Fibroblast of lung (primary cell): Measurements from ENCODE around the gene ARHGEF10L. TPM values are rescaled to one million over a fixed set of nuclear protein-coding genes. Genes with fewer than 3 reads are reported as not detected.
A peak's percentile ranks its signal among the peaks of the same experiment; 100 is the strongest.

Experiments used
- DNase-seq, 2 donors: peaks; one replicate each; pipeline versions ENCODE4 v3.0.0 to v3.0.0-alpha.2; 2010; ENCODE audit warnings: low read depth in 2 of 2
- H2AFZ ChIP-seq: 2 replicates; pipeline ENCODE4 v1.5.1; 2012; ENCODE audit warnings: low read length, control low read depth, inconsistent platforms
- H3K27ac ChIP-seq: 2 replicates; pipeline ENCODE4 v1.5.1; 2011; ENCODE audit warnings: low read length, control low read depth; ENCODE audit not compliant: insufficient read depth
- H3K27me3 ChIP-seq: 2 replicates; pipeline ENCODE4 v1.5.1; 2011; ENCODE audit warnings: mild to moderate bottlenecking, low read length; ENCODE audit not compliant: control insufficient read depth, insufficient read depth
- H3K36me3 ChIP-seq: 2 replicates; pipeline ENCODE4 v1.5.1; 2011; ENCODE audit warnings: low read length; ENCODE audit not compliant: control insufficient read depth, insufficient read depth
- H3K4me1 ChIP-seq: 2 replicates; pipeline ENCODE4 v1.5.1; 2011; ENCODE audit warnings: low read length; ENCODE audit not compliant: control insufficient read depth, insufficient read depth; ENCODE audit errors: extremely low read depth
- H3K4me2 ChIP-seq: 2 replicates; pipeline ENCODE4 v1.5.1; 2011; ENCODE audit warnings: low read length, control low read depth; ENCODE audit not compliant: insufficient read depth; ENCODE audit errors: extremely low read depth
- H3K4me3 ChIP-seq, 4 experiments: fragments of 200-600 bp in 1 of 4; sonication (generic) in 1 of 4; replicated peaks in 1 of 4; 2 replicates each; pipeline ENCODE4 v1.5.1; 2011 to 2016; ENCODE audit warnings: low read length in 4 of 4, low read depth in 3 of 4, mild to moderate bottlenecking in 3 of 4, control low read depth in 2 of 4, inconsistent platforms in 1 of 4, mixed read lengths in 1 of 4; ENCODE audit not compliant: insufficient read depth in 1 of 4; ENCODE audit errors: control extremely low read depth in 1 of 4
- H3K79me2 ChIP-seq: 2 replicates; pipeline ENCODE4 v1.5.1; 2012; ENCODE audit warnings: mild to moderate bottlenecking, low read length, inconsistent platforms; ENCODE audit not compliant: control insufficient read depth, insufficient read depth
- H3K9ac ChIP-seq: 2 replicates; pipeline ENCODE4 v1.5.1; 2011; ENCODE audit warnings: mild to moderate bottlenecking, low read length, control low read depth; ENCODE audit not compliant: insufficient read depth
- H3K9me3 ChIP-seq: 2 replicates; pipeline ENCODE4 v1.5.1; 2012; ENCODE audit warnings: low read depth, low read length; ENCODE audit not compliant: control insufficient read depth, insufficient read depth
- H4K20me1 ChIP-seq: 2 replicates; pipeline ENCODE4 v1.5.1; 2011; ENCODE audit warnings: low read length; ENCODE audit not compliant: control insufficient read depth, insufficient read depth; ENCODE audit errors: extremely low read depth
- CTCF ChIP-seq, 2 donors: IDR thresholded peaks in 1 of 2; conservative IDR thresholded peaks in 1 of 2; 1 replicate in 1 of 2; 2 replicates in 1 of 2; pipeline ENCODE4 v1.5.1; 2011 to 2012; ENCODE audit warnings: low read length in 2 of 2, control low read depth in 1 of 2, inconsistent platforms in 1 of 2, low read depth in 1 of 2, mild to moderate bottlenecking in 1 of 2
- EZH2 ChIP-seq: IDR thresholded peaks from 2 replicates; pipeline ENCODE4 v1.5.1; 2012; ENCODE audit warnings: low read length, control low read depth, mild to moderate bottlenecking; ENCODE audit errors: missing control alignments
- polyA plus RNA-seq, 2 donors: library from polyadenylated mRNA; depleted of rRNA in 1 of 2; stranded (reverse) in 1 of 2; unstranded in 1 of 2; fragments of >200 nt; gene quantifications; 2 replicates each; pipeline ENCODE4 v1.2.1, GENCODE V29; 2011 to 2012; ENCODE audit warnings: missing spikeins in 1 of 2
- total RNA-seq: library from RNA; depleted of rRNA; stranded (reverse); fragments of >200 nt; gene quantifications from 2 replicates; pipeline ENCODE4 v1.2.1, GENCODE V29; 2014

ARHGEF10L gene
- total and polyA plus RNA-seq, 2 donors (not counting 1 experiment from before 2014, with no cell fraction given): 11.2 to 24.3 TPM

- Histone ChIP-seq H4K20me1 (no peaks in the 10 kb centered on the region), H3K4me1 (peaks cover 17% of the 10 kb centered on the region), H3K4me3 (no peak overlapping the region), H3K27me3 (no peaks in the 10 kb centered on the region), H3K4me2 (peak overlapping the region; percentile 72), H3K9me3 (no peaks in the 10 kb centered on the region), H3K27ac (peak overlapping the region; percentile 95), H3K9ac (no peak overlapping the region), H3K36me3 (no peaks in the 10 kb centered on the region), H2AFZ (no peak overlapping the region), H3K79me2 (peaks cover 7% of the 10 kb centered on the region)
- no peak for DNase-seq
- no peak for TF ChIP-seq EZH2
- no peak for TF ChIP-seq CTCF (conservative IDR thresholded peaks at IDR 0.05 in 1 of 2, IDR thresholded peaks at IDR 0.05 in 1 of 2; ENCODE audit: low read depth in 1 of 2, low read length in 2 of 2)
Measured at GRCh38 chr1:17570228-17570627, 30.7 kb downstream of the ARHGEF10L start.

GRCh38 chr1:17572264-17572985 lies 32.9 kb downstream of the ARHGEF10L start:
- Histone ChIP-seq H3K9me3 (no peaks in the 10 kb centered on the region), H3K4me1 (peaks cover 17% of the 10 kb centered on the region), H3K9ac (no peak overlapping the region), H4K20me1 (no peaks in the 10 kb centered on the region), H3K27ac (no peak overlapping the region), H2AFZ (no peak overlapping the region), H3K27me3 (no peaks in the 10 kb centered on the region), H3K79me2 (peaks cover 7% of the 10 kb centered on the region), H3K36me3 (no peaks in the 10 kb centered on the region), H3K4me2 (no peak overlapping the region), H3K4me3 (no peak overlapping the region)
- no peak for DNase-seq
- TF ChIP-seq EZH2 (no peak), CTCF (conservative IDR thresholded peaks at IDR 0.05 in 1 of 2, IDR thresholded peaks at IDR 0.05 in 1 of 2; ENCODE audit: low read depth in 1 of 2, low read length in 2 of 2) (peak in 1 of 2 donors; percentile 12)

GRCh38 chr1:17573518-17574041 lies 34.1 kb downstream of the ARHGEF10L start:
- no peak for DNase-seq
- peaks cover 14% of the 10 kb centered on the region for H3K4me1 ChIP-seq
- no peak overlapping the region for H3K9ac ChIP-seq
- peaks cover 7% of the 10 kb centered on the region for H3K79me2 ChIP-seq
- no peak overlapping the region for H2AFZ ChIP-seq
- H3K4me3 ChIP-seq: no peak overlapping the region
- H3K9me3 ChIP-seq: no peaks in the 10 kb centered on the region
- no peaks in the 10 kb centered on the region for H3K36me3 ChIP-seq
- H4K20me1 ChIP-seq: no peaks in the 10 kb centered on the region
- no peak overlapping the region for H3K4me2 ChIP-seq
- H3K27ac ChIP-seq: no peak overlapping the region
- no peaks in the 10 kb centered on the region for H3K27me3 ChIP-seq
- TF ChIP-seq EZH2: no peak
